H1 (cell line): Measurements from ENCODE around the gene SEMA3F. TPM values are rescaled to one million over a fixed set of nuclear protein-coding genes. Genes with fewer than 3 reads are reported as not detected.

Experiments
- CTCF ChIA-PET: fragments of 300-600 bp; sonication (Branson Sonifier 250); formaldehyde crosslinking; loops from one replicate; lab custom pipeline; 2021; ENCODE audit not compliant: partially characterized antibody; lab: Charles Lee
- POLR2A ChIA-PET: fragments of 300-600 bp; sonication (Branson Sonifier 250); formaldehyde crosslinking; loops from one replicate; lab custom pipeline; 2021; ENCODE audit warnings: inconsistent platforms; ENCODE audit not compliant: partially characterized antibody; lab: Charles Lee
- DNase-seq, 2 experiments: peaks; one replicate each; pipeline versions ENCODE4 v3.0.0 to v3.0.0-alpha.2; 2010 to 2022; ENCODE audit warnings: low spot score in 2 of 2, low read depth in 1 of 2, mixed read lengths in 1 of 2
- FAIRE-seq: peaks from 2 replicates; lab custom pipeline; 2011; peaks lifted over from hg19 to GRCh38; lab: Jason Lieb, UNC
- H2AFZ ChIP-seq: 2 replicates; pipeline ENCODE4 v1.8.1; 2012; ENCODE audit warnings: low read length, inconsistent platforms
- H2AK5ac ChIP-seq: 2 replicates; pipeline ENCODE4 v1.6.1; 2013; ENCODE audit warnings: low read depth, low read length
- H2BK120ac ChIP-seq: replicated peaks from 2 replicates; pipeline ENCODE3; 2013; ENCODE audit warnings: low read depth, low read length, inconsistent platforms
- H2BK12ac ChIP-seq: 2 replicates; pipeline ENCODE4 v1.6.1; 2013; ENCODE audit warnings: low read depth, low read length
- H2BK15ac ChIP-seq: 2 replicates; pipeline ENCODE4 v1.6.1; 2013; ENCODE audit warnings: low read length
- H2BK20ac ChIP-seq: 2 replicates; pipeline ENCODE4 v1.6.1; 2013; ENCODE audit warnings: low read length
- H2BK5ac ChIP-seq: 2 replicates; pipeline ENCODE4 v1.6.1; 2013; ENCODE audit warnings: low read depth, low read length
- H3K14ac ChIP-seq: 2 replicates; pipeline ENCODE4 v1.6.1; 2013; ENCODE audit warnings: inconsistent platforms; ENCODE audit not compliant: insufficient read length
- H3K18ac ChIP-seq: 2 replicates; pipeline ENCODE4 v1.6.1; 2013; ENCODE audit warnings: low read length; ENCODE audit errors: extremely low read depth
- H3K23ac ChIP-seq: 2 replicates; pipeline ENCODE4 v1.6.1; 2013; ENCODE audit warnings: inconsistent platforms; ENCODE audit not compliant: insufficient read length
- H3K23me2 ChIP-seq: 2 replicates; pipeline ENCODE4 v1.6.1; 2013; ENCODE audit warnings: low read depth, low read length
- H3K27ac ChIP-seq: 2 replicates; pipeline ENCODE4 v1.6.1; 2011; ENCODE audit warnings: low read depth, low read length, inconsistent platforms
- H3K27me3 ChIP-seq, 4 experiments: replicated peaks in 1 of 4; 1 replicate in 1 of 4; 2 replicates in 3 of 4; pipeline versions ENCODE4 v1.6.1 to v1.8.1; 2011 to 2013; ENCODE audit warnings: low read length in 3 of 4, mild to moderate bottlenecking in 3 of 4, inconsistent platforms in 2 of 4, mixed read lengths in 2 of 4, moderate library complexity in 1 of 4; ENCODE audit not compliant: control insufficient read depth in 3 of 4, insufficient read depth in 3 of 4; ENCODE audit errors: extremely low read depth in 1 of 4
- H3K36me3 ChIP-seq, 4 experiments: 2 replicates each; pipeline versions ENCODE4 v1.6.1 to v1.8.1; 2011 to 2013; ENCODE audit warnings: mild to moderate bottlenecking in 4 of 4, low read length in 3 of 4, moderate library complexity in 2 of 4, control low read depth in 1 of 4, inconsistent platforms in 1 of 4; ENCODE audit not compliant: insufficient read depth in 4 of 4, control insufficient read depth in 2 of 4
- H3K4ac ChIP-seq: replicated peaks from 2 replicates; pipeline ENCODE3; 2013; ENCODE audit warnings: low read length, low read depth, mixed read lengths, inconsistent platforms; ENCODE audit not compliant: insufficient read length
- H3K4me1 ChIP-seq, 4 experiments: replicated peaks in 1 of 4; 1 replicate in 1 of 4; 2 replicates in 3 of 4; pipeline versions ENCODE4 v1.6.1 to v1.8.1; 2011 to 2013; ENCODE audit warnings: low read length in 3 of 4, inconsistent platforms in 2 of 4, mixed read lengths in 1 of 4; ENCODE audit not compliant: insufficient read depth in 4 of 4, control insufficient read depth in 3 of 4
- H3K4me2 ChIP-seq, 2 experiments: 2 replicates each; pipeline versions ENCODE4 v1.6.1 to v1.8.1; 2011 to 2013; ENCODE audit warnings: low read depth in 2 of 2, low read length in 2 of 2, control low read depth in 1 of 2, inconsistent platforms in 1 of 2, mild to moderate bottlenecking in 1 of 2; ENCODE audit not compliant: insufficient read depth in 1 of 2
- H3K4me3 ChIP-seq, 4 experiments: fragments of 200-600, 300-600 bp in 1 of 4; sonication (generic), shearing (Covaris generic), sonication (Bioruptor Twin) in 1 of 4; 2 replicates each; pipeline versions ENCODE4 v1.5.1 to v1.8.1; 2011 to 2016; ENCODE audit warnings: low read length in 4 of 4, low read depth in 3 of 4, control low read depth in 2 of 4, inconsistent platforms in 2 of 4, mild to moderate bottlenecking in 2 of 4, mixed read lengths in 1 of 4, moderate library complexity in 1 of 4; ENCODE audit not compliant: insufficient read depth in 2 of 4; ENCODE audit errors: extremely low read depth in 1 of 4
- H3K56ac ChIP-seq: replicated peaks from 2 replicates; pipeline ENCODE3; 2013; ENCODE audit warnings: low read depth, mild to moderate bottlenecking, mixed read lengths, low read length, inconsistent platforms; ENCODE audit not compliant: insufficient read length
- H3K79me1 ChIP-seq: 2 replicates; pipeline ENCODE4 v1.6.1; 2013; ENCODE audit warnings: low read depth, low read length, control low read depth
- H3K79me2 ChIP-seq, 2 experiments: 2 replicates each; pipeline versions ENCODE4 v1.6.1 to v1.8.1; 2012 to 2013; ENCODE audit warnings: low read length in 2 of 2, mild to moderate bottlenecking in 2 of 2, inconsistent platforms in 1 of 2; ENCODE audit not compliant: insufficient read depth in 2 of 2, control insufficient read depth in 1 of 2
- H3K9ac ChIP-seq, 4 experiments: replicated peaks in 1 of 4; 1 replicate in 1 of 4; 2 replicates in 3 of 4; pipeline versions ENCODE4 v1.6.1 to v1.8.1; 2011 to 2013; ENCODE audit warnings: low read depth in 3 of 4, low read length in 3 of 4, control low read depth in 2 of 4, mild to moderate bottlenecking in 2 of 4, moderate library complexity in 2 of 4, inconsistent platforms in 1 of 4; ENCODE audit errors: extremely low read depth in 1 of 4
- H3K9me3 ChIP-seq, 2 experiments: 2 replicates each; pipeline versions ENCODE4 v1.6.1 to v1.8.1; 2012 to 2013; ENCODE audit warnings: mild to moderate bottlenecking in 2 of 2, moderate library complexity in 2 of 2, control low read depth in 1 of 2, inconsistent platforms in 1 of 2, low read depth in 1 of 2, low read length in 1 of 2, mixed read lengths in 1 of 2; ENCODE audit not compliant: insufficient read depth in 2 of 2
- H4K20me1 ChIP-seq, 2 experiments: replicated peaks in 1 of 2; 2 replicates each; pipeline versions ENCODE3 to v1.8.1; 2011 to 2013; ENCODE audit warnings: inconsistent platforms in 2 of 2, low read length in 2 of 2, mild to moderate bottlenecking in 1 of 2; ENCODE audit not compliant: insufficient read depth in 2 of 2, control insufficient read depth in 1 of 2
- H4K5ac ChIP-seq: 2 replicates; pipeline ENCODE4 v1.6.1; 2013; ENCODE audit warnings: low read length, low read depth, mixed read lengths, inconsistent platforms; ENCODE audit not compliant: insufficient read length
- H4K8ac ChIP-seq: 2 replicates; pipeline ENCODE4 v1.8.0; 2013; ENCODE audit warnings: mild to moderate bottlenecking, moderate library complexity, low read length, inconsistent platforms; ENCODE audit not compliant: insufficient read depth; ENCODE audit errors: extremely low read depth
- H4K91ac ChIP-seq: replicated peaks from 2 replicates; pipeline ENCODE3; 2013; ENCODE audit warnings: low read length, mixed read lengths, inconsistent platforms; ENCODE audit not compliant: insufficient read length
- FOSL1 ChIP-seq: IDR thresholded peaks from 2 replicates; pipeline ENCODE4 v1.6.1; 2011; ENCODE audit warnings: mild to moderate bottlenecking, low read depth, low read length, moderate library complexity; ENCODE audit not compliant: insufficient read depth
- WGBS, 2 experiments: shearing (Covaris generic) in 1 of 2; methylation state at CpG; one replicate each; pipeline versions ENCODE4 v1.1.6 to v1.1.7; 2013 to 2015; ENCODE audit warnings: low lambda C conversion rate in 2 of 2, mixed read lengths in 2 of 2, inconsistent platforms in 1 of 2, low coverage in 1 of 2, missing lambda C conversion rate in 1 of 2; ENCODE audit not compliant: insufficient replicate concordance in 2 of 2, insufficient coverage in 1 of 2, insufficient read length in 1 of 2; ENCODE audit errors: extremely low coverage in 1 of 2, missing lambda C conversion rate in 1 of 2; 5-methylcytosine and 5-hydroxymethylcytosine counted together
- polyA plus RNA-seq, 7 experiments: library from polyadenylated mRNA; depleted of rRNA in 3 of 7; stranded (reverse) in 5 of 7; unstranded in 2 of 7; fragments of >200 nt in 5 of 7; fragments of 200-250 nt in 2 of 7; gene quantifications; 1 replicate in 5 of 7; 2 replicates in 1 of 7; 4 replicates in 1 of 7; pipeline versions ENCODE4 v1.2.1 to v1.2.3, GENCODE V29; 2011 to 2013; ENCODE audit warnings: missing spikeins in 2 of 7, mixed read lengths in 2 of 7
- total RNA-seq: library from RNA; stranded (reverse); fragmentation: NEBNext Ultra II Directional; extraction: Animal tissue kit (Norgen Biotek cat#: 25700); gene quantifications from 2 replicates; pipeline ENCODE4 v1.2.1, GENCODE V29; 2021

The SEMA3F gene
- total and polyA plus RNA-seq, 2 of the 8 experiments (the other 6 are each of a cell fraction or from before 2014, with no cell fraction given), result 20.3 to 37.0 TPM

DNA sequence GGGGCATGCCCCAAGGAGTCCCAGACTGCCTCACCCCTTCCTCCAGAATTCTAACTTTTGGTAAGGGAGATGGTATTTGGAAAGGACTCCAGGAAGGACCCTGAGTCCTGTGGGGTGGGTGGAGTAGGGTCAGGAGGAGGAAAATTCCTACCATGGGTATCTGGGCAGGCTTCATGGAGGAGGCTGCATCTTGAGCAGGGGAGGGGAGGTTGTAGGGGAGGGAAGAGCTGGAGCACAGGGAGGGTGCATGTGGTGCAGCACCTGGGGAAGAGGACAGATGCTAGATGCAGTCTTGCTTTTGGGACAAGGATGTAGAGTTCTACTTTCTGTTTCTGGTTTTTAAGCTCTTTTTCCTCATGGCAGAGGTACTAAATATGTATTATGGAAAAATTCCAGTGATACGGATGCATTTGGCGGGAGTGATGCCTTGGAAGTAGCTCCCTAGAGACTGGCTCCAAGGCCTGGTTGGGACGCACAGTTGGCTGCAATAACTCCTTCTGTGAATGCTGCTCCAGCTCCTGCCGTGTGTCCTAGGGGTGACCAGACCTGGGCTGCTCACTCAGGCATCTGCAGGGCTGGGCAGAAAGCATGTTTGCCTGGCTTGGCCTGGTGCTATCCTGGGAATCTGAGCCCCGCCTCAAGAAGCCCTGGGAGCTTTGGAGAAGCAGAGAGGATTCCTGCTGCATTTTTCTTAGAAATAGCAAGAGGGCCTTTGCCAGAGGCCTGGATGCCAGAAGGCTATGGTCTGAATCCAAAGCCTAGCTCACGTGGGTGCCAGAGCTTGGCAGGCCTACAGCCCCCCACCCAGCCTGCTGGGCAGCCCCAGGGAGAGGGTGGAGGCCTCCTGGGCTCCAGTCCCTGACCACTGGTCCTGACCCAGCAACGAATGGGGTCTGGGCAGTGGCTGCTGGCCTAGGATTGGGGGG is 10.1 kb downstream of the SEMA3F start:
- peak overlapping the region; percentile 71; the same call in 1 of the 2 replicates for H2BK5ac ChIP-seq
- H2BK12ac ChIP-seq, result peak overlapping the region; percentile 60; the same call in 1 of the 2 replicates
- CTCF ChIA-PET, result interaction anchor here (0.5 to 25.0 kb wide), 12 partner anchors 9 to 234 kb away, joined by 3 to 299 read pairs (median 4); partner anchors contain the start of gene GNAT1
- H3K23ac ChIP-seq, result no peak overlapping the region
- no peak overlapping the region for H2AFZ ChIP-seq
- H3K4me1 ChIP-seq, result peaks cover 0 to 24% (median 16%) of the 10 kb centered on the region in 4 experiments; a peak in 6 of 7 replicates
- H2BK15ac ChIP-seq, result 0 out of 2 replicates have a peak overlapping the region, but pooled peaks have one; percentile 6
- H2BK120ac ChIP-seq, result no peak overlapping the region
- no peak overlapping the region for H3K27ac ChIP-seq
- H4K8ac ChIP-seq, result peak overlapping the region; percentile 16; the same call in 1 of the 2 replicates
- H3K4me2 ChIP-seq, result no peak overlapping the region
- no peak overlapping the region for H3K9ac ChIP-seq
- H3K56ac ChIP-seq, result no peak overlapping the region
- 84% methylated on average over 7 of the region's 7 CpGs; no CpG with 5 or more reads in 1 of the 2 experiments for WGBS, 2 experiments
- H3K9me3 ChIP-seq, result no peaks in the 10 kb centered on the region
- no peak overlapping the region for H3K4me3 ChIP-seq
- peaks cover 6 to 12% of the 10 kb centered on the region in 2 experiments for H4K20me1 ChIP-seq
- no peak overlapping the region for H3K4ac ChIP-seq
- FAIRE-seq (no peak), DNase-seq (no peak)
- no peaks in the 10 kb centered on the region for H3K23me2 ChIP-seq
- 0 out of 2 replicates have a peak overlapping the region, but pooled peaks have one; percentile 41 for H2BK20ac ChIP-seq
- H3K14ac ChIP-seq, result no peak overlapping the region
- H4K5ac ChIP-seq, result no peak overlapping the region
- peaks cover 0 to 20% of the 10 kb centered on the region in 2 experiments; a peak in 3 of 4 replicates for H3K79me2 ChIP-seq
- H2AK5ac ChIP-seq, result 0 out of 2 replicates have a peak overlapping the region, but pooled peaks have one; percentile 19
- H4K91ac ChIP-seq, result peak overlapping the region; percentile 41
- TF ChIP-seq FOSL1, result no peak
- peaks cover 24% of the 10 kb centered on the region for H3K79me1 ChIP-seq
- H3K36me3 ChIP-seq, result peaks cover 7 to 19% (median 10%) of the 10 kb centered on the region in 4 experiments; a peak in 5 of 8 replicates
- peak overlapping the region; percentile 60; the same call in 1 of the 2 replicates for H3K18ac ChIP-seq
- POLR2A ChIA-PET, result interaction anchor here (0.6 to 3.3 kb wide), 14 partner anchors 9 to 76 kb away, joined by 3 to 19 read pairs (median 4); no protein-coding TSS in a partner anchor
- no peaks in the 10 kb centered on the region for H3K27me3 ChIP-seq
